B cell (primary cell): ENCODE results near the gene CENPN. TPM values are rescaled to one million over a fixed set of nuclear protein-coding genes. Genes with fewer than 3 reads are reported as not detected.

Experiments used
- ATAC-seq: fragments of 200-7000 bp; cut with Tn5 transposase; one replicate; pipeline ENCODE4 v1.10.0; 2021; ENCODE audit warnings: low read depth, mild to moderate bottlenecking, moderate number of reproducible peaks, moderate library complexity
- CTCF ChIA-PET: fragments of 350-600 bp; sonication (Branson Sonifier 250); formaldehyde crosslinking; loops from one replicate; lab custom pipeline; 2021; ENCODE audit warnings: antibody characterized with exemption, inconsistent platforms; lab: Charles Lee
- POLR2A ChIA-PET: fragments of 350-600 bp; sonication (Branson Sonifier 250); formaldehyde crosslinking; loops from one replicate; lab custom pipeline; 2021; ENCODE audit warnings: antibody characterized with exemption; lab: Charles Lee
- DNase-seq: peaks from one replicate; pipeline ENCODE4 v3.0.0; 2013
- H2AFZ ChIP-seq: 2 replicates; pipeline ENCODE4 v1.6.1; 2012; ENCODE audit warnings: mild to moderate bottlenecking, low read depth, low read length; ENCODE audit not compliant: insufficient read depth, poor library complexity, severe bottlenecking
- H3K27ac ChIP-seq, 2 donors: 1 replicate in 1 of 2; 2 replicates in 1 of 2; pipeline ENCODE4 v1.5.1; 2012 to 2013; ENCODE audit warnings: low read length in 2 of 2, mild to moderate bottlenecking in 2 of 2, moderate library complexity in 1 of 2
- H3K27me3 ChIP-seq, 4 experiments: fragments of 200-600 bp in 1 of 4; sonication (generic) in 1 of 4; replicated peaks in 1 of 4; 1 replicate in 2 of 4; 2 replicates in 2 of 4; pipeline versions ENCODE4 v1.6.1 to v1.7.0; 2013 to 2016; ENCODE audit warnings: low read length in 3 of 4, mild to moderate bottlenecking in 2 of 4, mixed read lengths in 1 of 4, moderate library complexity in 1 of 4; ENCODE audit not compliant: insufficient read depth in 4 of 4, control insufficient read depth in 3 of 4; ENCODE audit errors: control extremely low read depth in 1 of 4
- H3K36me3 ChIP-seq, 2 experiments: replicated peaks in 1 of 2; 1 replicate in 1 of 2; 2 replicates in 1 of 2; pipeline versions ENCODE4 v1.6.1 to v1.7.1; 2013; ENCODE audit warnings: low read length in 1 of 2; ENCODE audit not compliant: insufficient read depth in 2 of 2, control insufficient read depth in 1 of 2; ENCODE audit errors: control extremely low read depth in 1 of 2, extremely low read depth in 1 of 2
- H3K4me1 ChIP-seq, 2 donors: fragments of 200-600 bp in 1 of 2; sonication (generic) in 1 of 2; 1 replicate in 1 of 2; 2 replicates in 1 of 2; pipeline versions ENCODE4 v1.5.1 to v1.6.1; 2013 to 2017; ENCODE audit warnings: low read length in 2 of 2; ENCODE audit not compliant: control insufficient read depth in 2 of 2, insufficient read depth in 2 of 2
- H3K4me2 ChIP-seq: replicated peaks from 2 replicates; pipeline ENCODE3; 2012; ENCODE audit warnings: mild to moderate bottlenecking, low read depth, low read length; ENCODE audit not compliant: poor library complexity, severe bottlenecking
- H3K4me3 ChIP-seq, 5 experiments: fragments of 200-600 bp in 1 of 5; sonication (generic) in 1 of 5; 1 replicate in 3 of 5; 2 replicates in 2 of 5; pipeline versions ENCODE4 v1.5.1 to v1.7.0; 2011 to 2016; ENCODE audit warnings: low read length in 4 of 5, mild to moderate bottlenecking in 4 of 5, low read depth in 2 of 5, control low read depth in 1 of 5, moderate library complexity in 1 of 5; ENCODE audit not compliant: insufficient read depth in 1 of 5; ENCODE audit errors: control extremely low read depth in 1 of 5, extremely low read depth in 1 of 5
- H3K79me2 ChIP-seq: fragments of 200-600 bp; sonication (generic); one replicate; pipeline ENCODE4 v1.6.0; 2016; ENCODE audit warnings: low read length; ENCODE audit not compliant: control insufficient read depth, insufficient read depth
- H3K9ac ChIP-seq: fragments of 200-600 bp; sonication (generic); 2 replicates; pipeline ENCODE4 v1.6.1; 2017; ENCODE audit warnings: mild to moderate bottlenecking, low read length, moderate library complexity
- H3K9me3 ChIP-seq, 3 donors: one replicate each; pipeline versions ENCODE4 v1.6.1 to v1.7.1; 2013; ENCODE audit warnings: low read length in 2 of 3; ENCODE audit not compliant: control insufficient read depth in 2 of 3, insufficient read depth in 1 of 3; ENCODE audit errors: control extremely low read depth in 1 of 3
- H4K20me1 ChIP-seq: 2 replicates; pipeline ENCODE4 v1.6.0; 2012; ENCODE audit warnings: mild to moderate bottlenecking, low read length; ENCODE audit not compliant: insufficient read depth, control insufficient read depth, poor library complexity, severe bottlenecking
- H3K27ac Mint-ChIP-seq: one replicate; pipeline ENCODE4 v1.8.0; 2021; ENCODE audit warnings: mixed read lengths
- H3K27me3 Mint-ChIP-seq: one replicate; pipeline ENCODE4 v1.8.0; 2021; ENCODE audit warnings: mixed read lengths
- H3K4me1 Mint-ChIP-seq: one replicate; pipeline ENCODE4 v1.8.0; 2021; ENCODE audit warnings: mixed read lengths
- H3K4me3 Mint-ChIP-seq: one replicate; pipeline ENCODE4 v1.8.0; 2021; ENCODE audit warnings: mixed read lengths
- H3K9me3 Mint-ChIP-seq: one replicate; pipeline ENCODE4 v1.8.0; 2022; ENCODE audit warnings: mixed read lengths; ENCODE audit not compliant: insufficient read depth
- CTCF ChIP-seq: fragments of 200-600 bp; IDR thresholded peaks from one replicate; pipeline ENCODE4 v1.8.0; 2022; ENCODE audit warnings: antibody characterized with exemption, mild to moderate bottlenecking
- EZH2 ChIP-seq: IDR thresholded peaks from 2 replicates; pipeline ENCODE4 v1.6.1; 2012; ENCODE audit warnings: borderline replicate concordance, low read depth, mild to moderate bottlenecking, moderate library complexity, low read length; ENCODE audit not compliant: insufficient read depth, poor library complexity, severe bottlenecking
- WGBS: methylation state at CpG from one replicate; pipeline ENCODE4 v1.1.5; 2013; ENCODE audit warnings: missing lambda C conversion rate; ENCODE audit not compliant: insufficient coverage; 5-methylcytosine and 5-hydroxymethylcytosine counted together
- intact Hi-C: fragments of 100-400 bp; cut with micrococcal nuclease; formaldehyde crosslinking; loops from one replicate; pipeline ENCODE4 v1.10.0; 2022
- polyA plus RNA-seq: library from polyadenylated mRNA; depleted of rRNA; stranded (reverse); fragments of >200 nt; gene quantifications from 2 replicates; pipeline ENCODE4 v1.2.3, GENCODE V29; 2012
- total RNA-seq, 2 donors: library from RNA; stranded (reverse); fragments of 120-200 nt in 1 of 2; gene quantifications; 1 replicate in 1 of 2; 2 replicates in 1 of 2; pipeline versions ENCODE4 v1.2.3 to v1.2.4, GENCODE V29; 2013 to 2022

Gene CENPN
- total and polyA plus RNA-seq, 2 donors (not counting 1 experiment from before 2014, with no cell fraction given): 3.0 to 4.0 TPM

- POLR2A ChIA-PET: no interaction called here
- Histone ChIP-seq H3K27me3 (no peaks in the 10 kb centered on the region), H3K36me3 (peaks cover 0 to 5% of the 10 kb centered on the region in 2 experiments), H3K4me1 (no peaks in the 10 kb centered on the region), H3K4me2 (no peak overlapping the region), H3K9ac (no peak overlapping the region), H4K20me1 (no peaks in the 10 kb centered on the region), H3K9me3 (no peaks in the 10 kb centered on the region), H2AFZ (no peak overlapping the region), H3K27ac (no peak overlapping the region), H3K4me3 (no peak overlapping the region), H3K79me2 (peaks cover 15% of the 10 kb centered on the region)
- H3K27me3 Mint-ChIP-seq: no peaks in the 10 kb centered on the region
- CTCF ChIA-PET: no interaction called here
- DNase-seq (no peak), ATAC-seq (no peak)
- no peaks in the 10 kb centered on the region for H3K4me1 Mint-ChIP-seq
- H3K9me3 Mint-ChIP-seq: no peaks in the 10 kb centered on the region
- intact Hi-C loops: no loop called here
- H3K27ac Mint-ChIP-seq: no peak overlapping the region
- TF ChIP-seq CTCF (no peak), EZH2 (no peak)
- H3K4me3 Mint-ChIP-seq: no peak overlapping the region
- 86% methylated on average over 2 of the region's 2 CpGs for WGBS
Measured at GRCh38 chr16:80986557-80986956, 20.5 kb upstream of the CENPN start.

GRCh38 chr16:80988756-80989155 lies 18.3 kb upstream of the CENPN start:
- TF ChIP-seq EZH2 (no peak), CTCF (no peak)
- H3K4me1 Mint-ChIP-seq: peaks cover 4% of the 10 kb centered on the region
- Histone ChIP-seq H3K27me3 (no peaks in the 10 kb centered on the region), H3K4me2 (no peak overlapping the region), H3K27ac (no peak overlapping the region), H3K36me3 (peaks cover 0 to 8% of the 10 kb centered on the region in 2 experiments), H4K20me1 (no peaks in the 10 kb centered on the region), H3K9ac (no peak overlapping the region), H3K4me1 (no peaks in the 10 kb centered on the region), H3K9me3 (no peaks in the 10 kb centered on the region), H3K4me3 (no peak overlapping the region), H2AFZ (no peak overlapping the region), H3K79me2 (peaks cover 34% of the 10 kb centered on the region)
- WGBS: 81% methylated on average over 4 of the region's 7 CpGs
- no peak overlapping the region for H3K4me3 Mint-ChIP-seq
- ATAC-seq (no peak), DNase-seq (no peak)
- H3K27me3 Mint-ChIP-seq: no peaks in the 10 kb centered on the region
- intact Hi-C loops: no loop called here
- no peaks in the 10 kb centered on the region for H3K9me3 Mint-ChIP-seq
- ChIA-PET POLR2A (no interaction called here), CTCF (interaction anchor here (1.2 kb wide), 1 partner anchor 17 kb away, joined by 3 read pairs; no protein-coding TSS in a partner anchor)
- H3K27ac Mint-ChIP-seq: no peak overlapping the region
